SK-N-SH treated with all-trans-retinoic acid at 6 μM for 48 hours (cell line): Measurements from ENCODE around the gene MT1E.

Source experiments
- ATAC-seq: fragments of 200-7000 bp; cut with Tn5 transposase; 3 replicates; pipeline ENCODE4 v1.9.1; 2020; ENCODE audit warnings: mild to moderate bottlenecking, moderate library complexity
- ARNTL ChIP-seq: fragments of 450-650 bp; formaldehyde crosslinking; IDR thresholded peaks from 2 replicates; pipeline ENCODE4 v1.5.0; 2020; ENCODE audit warnings: low read depth, mild to moderate bottlenecking, moderate library complexity, borderline replicate concordance
- BACH2 ChIP-seq: fragments of 250-450 bp; sonication (Bioruptor Pico); IDR thresholded peaks from 2 replicates; pipeline ENCODE4 v1.9.0; 2021; ENCODE audit warnings: mild to moderate bottlenecking, borderline replicate concordance
- CREB5 ChIP-seq: fragments of 250-450 bp; sonication (Bioruptor Pico); IDR thresholded peaks from 2 replicates; pipeline ENCODE4 v1.5.1; 2020; ENCODE audit warnings: low read depth, mild to moderate bottlenecking, moderate library complexity
- CSRNP3 ChIP-seq: fragments of 250-450 bp; sonication (Bioruptor Pico); IDR thresholded peaks from 2 replicates; pipeline ENCODE4 v1.5.1; 2021; ENCODE audit warnings: mild to moderate bottlenecking, moderate library complexity
- GLIS3 ChIP-seq: fragments of 250-450 bp; sonication (Bioruptor Pico); IDR thresholded peaks from 2 replicates; pipeline ENCODE4 v1.5.0; 2020; ENCODE audit warnings: mild to moderate bottlenecking, moderate library complexity
- ISL1 ChIP-seq: fragments of 250-450 bp; sonication (Bioruptor Pico); IDR thresholded peaks from 2 replicates; pipeline ENCODE4 v2.1.2; 2022; ENCODE audit warnings: mild to moderate bottlenecking, moderate library complexity
- OSR1 ChIP-seq: fragments of 250-450 bp; sonication (Bioruptor Pico); IDR thresholded peaks from 2 replicates; pipeline ENCODE4 v1.8.0; 2022; ENCODE audit warnings: moderate library complexity, mild to moderate bottlenecking, inconsistent platforms
- PATZ1 ChIP-seq: fragments of 250-450 bp; sonication (Bioruptor Pico); IDR thresholded peaks from 2 replicates; pipeline ENCODE4 v1.8.0; 2020; ENCODE audit warnings: mild to moderate bottlenecking, moderate library complexity, borderline replicate concordance
- POU6F1 ChIP-seq: fragments of 250-450 bp; sonication (Bioruptor Pico); IDR thresholded peaks from 2 replicates; pipeline ENCODE4 v1.8.0; 2021; ENCODE audit warnings: low read depth, mild to moderate bottlenecking, moderate library complexity, borderline replicate concordance
- PPARA ChIP-seq: fragments of 250-450 bp; sonication (Bioruptor Pico); IDR thresholded peaks from 2 replicates; pipeline ENCODE4 v1.5.0; 2020; ENCODE audit warnings: mild to moderate bottlenecking, borderline replicate concordance
- RARB ChIP-seq: fragments of 250-450 bp; sonication (Bioruptor Pico); IDR thresholded peaks from 2 replicates; pipeline ENCODE4 v1.8.0; 2021; ENCODE audit warnings: mild to moderate bottlenecking, moderate library complexity
- SNAI2 ChIP-seq: fragments of 250-450 bp; sonication (Bioruptor Pico); IDR thresholded peaks from 2 replicates; pipeline ENCODE4 v1.5.0; 2020; ENCODE audit warnings: mild to moderate bottlenecking, moderate library complexity
- TCF4 ChIP-seq: fragments of 250-450 bp; sonication (Bioruptor Pico); IDR thresholded peaks from 2 replicates; pipeline ENCODE4 v1.8.0; 2021; ENCODE audit warnings: mild to moderate bottlenecking, moderate library complexity, borderline replicate concordance
- TOX ChIP-seq: fragments of 250-450 bp; sonication (Bioruptor Pico); IDR thresholded peaks from 2 replicates; pipeline ENCODE4 v1.8.0; 2021; ENCODE audit warnings: mild to moderate bottlenecking, moderate library complexity, borderline replicate concordance
- TSHZ2 ChIP-seq: fragments of 250-450 bp; sonication (Bioruptor Pico); IDR thresholded peaks from 2 replicates; pipeline ENCODE4 v1.5.0; 2020; ENCODE audit warnings: mild to moderate bottlenecking, moderate library complexity
- ZC3H10 ChIP-seq: fragments of 250-450 bp; sonication (Bioruptor Pico); IDR thresholded peaks from 2 replicates; pipeline ENCODE4 v1.5.1; 2021; ENCODE audit warnings: mild to moderate bottlenecking, moderate library complexity
- ZFP3 ChIP-seq: fragments of 250-450 bp; sonication (Bioruptor Pico); IDR thresholded peaks from 2 replicates; pipeline ENCODE4 v1.5.0; 2020; ENCODE audit warnings: mild to moderate bottlenecking, moderate library complexity
- ZFP30 ChIP-seq: fragments of 450-650 bp; formaldehyde crosslinking; IDR thresholded peaks from 2 replicates; pipeline ENCODE4 v1.5.0; 2022; ENCODE audit warnings: mild to moderate bottlenecking, moderate library complexity
- ZNF565 ChIP-seq: fragments of 450-650 bp; formaldehyde crosslinking; conservative IDR thresholded peaks from 2 replicates; pipeline ENCODE4 v1.5.0; 2020; ENCODE audit warnings: low read depth, mild to moderate bottlenecking, moderate library complexity
- ZNF70 ChIP-seq: fragments of 450-650 bp; formaldehyde crosslinking; IDR thresholded peaks from 2 replicates; pipeline ENCODE4 v1.5.0; 2020; ENCODE audit warnings: mild to moderate bottlenecking, moderate library complexity
- ZNF8 ChIP-seq: fragments of 450-650 bp; formaldehyde crosslinking; IDR thresholded peaks from 2 replicates; pipeline ENCODE4 v1.5.0; 2020; ENCODE audit warnings: mild to moderate bottlenecking, moderate library complexity

The MT1E gene

GRCh38 chr16:56617212-56618085, 8.1 kb upstream of the MT1E start:
- TF ChIP-seq TCF4 (CRISPR knock-in tag) (no peak), CSRNP3 (CRISPR knock-in tag) (no peak), SNAI2 (CRISPR knock-in tag) (no peak), ZNF8 (CRISPR knock-in tag) (no peak), TSHZ2 (CRISPR knock-in tag) (no peak), ISL1 (no peak), ZC3H10 (CRISPR knock-in tag) (no peak), PATZ1 (CRISPR knock-in tag) (no peak), ZFP30 (no peak), TOX (CRISPR knock-in tag) (no peak), PPARA (CRISPR knock-in tag) (no peak), ZNF565 (CRISPR knock-in tag) (no peak), POU6F1 (CRISPR knock-in tag) (no peak), BACH2 (no peak), ARNTL (no peak), OSR1 (CRISPR knock-in tag) (no peak), ZNF70 (CRISPR knock-in tag) (no peak), RARB (CRISPR knock-in tag) (no peak), ZFP3 (no peak), GLIS3 (CRISPR knock-in tag) (no peak)
- ATAC-seq, result no peak

GRCh38 chr16:56618138-56618537, 7.4 kb upstream of the MT1E start:
- no peak for ATAC-seq
- TF ChIP-seq CSRNP3 (CRISPR knock-in tag) (no peak), ZC3H10 (CRISPR knock-in tag) (no peak), ZNF8 (CRISPR knock-in tag) (no peak), PPARA (CRISPR knock-in tag) (no peak), ZNF565 (CRISPR knock-in tag) (no peak), PATZ1 (CRISPR knock-in tag) (no peak), ZNF70 (CRISPR knock-in tag) (no peak), CREB5 (no peak)
